HG02588 (cell line): ENCODE data around the gene PI16.

Experiments used
- ATAC-seq: cut with Tn5 transposase; IDR thresholded peaks from one replicate; pipeline ENCODE4 v1.9.1; 2021; ENCODE audit warnings: mild to moderate bottlenecking, moderate library complexity; ENCODE audit not compliant: unreplicated experiment

Gene PI16

DNA sequence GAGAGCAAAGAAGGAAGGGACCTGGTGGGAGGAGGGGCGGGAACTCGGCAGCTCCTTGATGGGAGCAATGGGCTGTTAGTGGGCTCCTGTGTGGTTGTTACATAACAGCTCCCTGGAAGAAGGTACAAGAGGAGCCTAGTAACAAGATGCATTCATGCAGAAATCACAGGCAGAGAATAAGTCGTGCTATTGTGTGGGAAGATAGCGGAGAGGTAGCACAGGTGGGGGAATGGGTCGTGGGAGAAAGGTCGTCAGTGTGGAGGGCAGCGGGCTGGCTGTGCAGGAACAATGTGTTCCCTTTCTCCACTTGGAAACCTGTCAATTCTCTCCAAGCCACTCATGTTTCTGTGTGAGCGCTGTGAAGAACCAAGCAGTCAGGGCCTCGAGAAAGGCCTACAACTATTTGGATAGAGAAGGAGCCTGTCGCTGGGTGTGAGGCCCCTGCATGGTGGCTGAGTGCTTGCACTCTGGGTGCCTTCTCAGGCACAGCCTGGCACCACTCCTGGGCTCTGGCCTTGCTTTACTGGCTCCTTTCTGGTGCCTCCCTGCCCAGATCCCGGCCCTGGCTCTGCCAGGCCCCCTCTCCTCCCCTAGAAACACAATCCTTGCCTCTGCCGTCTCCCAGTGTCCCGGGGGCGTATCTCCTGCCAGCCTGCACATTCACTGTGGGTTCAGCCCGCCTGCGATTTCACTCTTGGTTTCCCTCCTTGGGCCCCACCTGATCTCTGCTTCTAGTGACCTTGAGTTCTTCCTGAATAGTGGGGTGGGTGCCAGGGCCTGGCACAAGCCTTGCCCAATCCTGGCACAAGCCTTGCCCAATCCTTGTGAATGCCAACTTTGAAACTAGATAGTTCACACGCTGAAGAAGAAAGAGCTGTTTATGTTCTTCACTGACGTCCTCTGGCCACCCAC is 43.5 kb downstream of the PI16 start:
- ATAC-seq = no peak

DNA sequence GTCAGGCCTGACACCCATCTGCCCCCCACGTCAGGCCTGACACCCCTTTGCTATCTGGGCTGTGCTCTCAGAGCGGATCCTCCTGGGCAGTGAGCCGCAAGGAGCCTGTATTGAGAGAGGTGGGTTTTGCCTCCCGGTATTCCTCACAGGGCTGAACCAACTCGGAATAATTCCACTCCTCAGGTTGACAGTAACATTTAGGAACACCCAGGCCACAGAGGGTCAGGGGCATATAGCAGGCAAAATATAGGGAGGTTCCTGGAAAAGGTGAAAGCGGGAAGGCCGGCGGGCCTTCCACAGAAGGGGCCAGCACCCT is 44.1 kb downstream of the PI16 start:
- no peak for ATAC-seq

DNA sequence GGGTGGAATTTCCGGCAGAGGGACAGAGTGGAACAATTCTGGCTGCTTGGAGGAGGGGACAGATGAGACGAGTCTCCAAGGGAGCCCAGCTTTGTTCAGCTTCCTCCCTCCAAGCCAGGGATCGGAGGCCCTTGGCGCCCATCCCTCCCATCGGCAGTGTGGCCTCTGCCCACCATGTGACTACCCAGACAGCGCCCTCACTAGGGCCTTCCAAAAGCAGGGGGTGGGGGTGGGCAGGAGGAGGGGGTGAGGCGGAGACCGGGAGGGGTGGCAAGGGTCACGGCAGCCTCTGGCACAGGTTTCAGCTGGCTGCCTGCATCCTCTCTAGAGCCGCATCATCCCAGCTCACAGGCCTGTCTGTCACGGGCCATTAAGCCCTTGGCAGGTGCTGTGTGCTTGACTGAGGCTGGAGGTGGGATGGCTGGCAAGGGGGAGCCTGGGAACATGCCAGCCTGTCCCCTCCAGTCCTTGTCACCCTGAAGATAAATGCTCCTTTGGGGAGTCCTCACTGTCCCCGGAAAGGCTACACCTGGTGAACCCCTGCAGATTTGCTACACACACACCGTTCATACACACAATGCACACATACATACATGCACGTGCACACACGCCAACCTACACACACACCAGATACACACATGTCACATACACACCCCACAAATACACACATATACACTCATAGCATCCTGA is 44.7 kb downstream of the PI16 start:
- ATAC-seq = no peak

GRCh38 chr6:36999751-37000125 is 45.2 kb downstream of the PI16 start:
- ATAC-seq = no peak

- no peak for ATAC-seq
Measured at GRCh38 chr6:37004044-37004980, 49.8 kb downstream of the PI16 start.

DNA sequence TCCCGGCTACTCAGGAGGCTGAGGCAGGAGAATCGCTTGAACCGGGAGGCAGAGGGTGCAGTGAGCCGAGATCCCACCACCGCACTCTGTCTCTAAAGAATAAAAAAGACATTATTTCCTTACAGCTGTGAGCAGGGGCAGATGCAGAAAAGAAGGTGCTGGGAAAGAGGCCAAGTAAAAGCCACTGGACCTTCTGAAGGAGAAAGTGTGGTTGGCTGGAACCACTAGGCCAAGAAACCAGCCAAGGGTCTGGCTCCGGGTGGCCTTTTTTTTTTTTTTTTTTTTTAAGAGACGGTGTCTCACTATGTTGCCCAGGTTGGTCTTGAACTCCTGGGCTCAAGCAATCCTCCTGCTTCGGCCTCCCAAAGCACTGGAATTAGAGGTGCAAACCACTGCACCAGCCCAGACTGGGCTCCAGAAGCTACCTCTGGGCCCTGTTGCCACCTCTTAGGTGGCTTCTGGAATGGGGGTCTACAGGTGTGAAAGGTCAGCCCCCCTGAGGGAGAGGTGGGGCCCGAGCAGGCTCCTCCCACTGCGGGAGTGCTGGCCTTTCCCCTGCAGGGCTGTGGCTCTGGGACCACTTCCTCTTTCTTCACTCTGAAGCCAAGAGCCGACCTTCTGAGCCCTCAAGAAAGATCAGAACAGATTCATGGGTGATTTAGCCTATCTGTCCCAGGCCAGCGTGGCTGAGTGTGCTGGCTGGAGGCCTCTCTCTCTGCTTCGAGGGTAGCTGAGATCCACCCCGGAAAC is 50.7 kb downstream of the PI16 start, which contains the start of gene FGD2:
Gene FGD2 (plus strand): TSS at position 595 of the 750 bp plus-strand sequence. CDS start 163 bp downstream, outside the sequence.
- peak; percentile 58 for ATAC-seq

DNA sequence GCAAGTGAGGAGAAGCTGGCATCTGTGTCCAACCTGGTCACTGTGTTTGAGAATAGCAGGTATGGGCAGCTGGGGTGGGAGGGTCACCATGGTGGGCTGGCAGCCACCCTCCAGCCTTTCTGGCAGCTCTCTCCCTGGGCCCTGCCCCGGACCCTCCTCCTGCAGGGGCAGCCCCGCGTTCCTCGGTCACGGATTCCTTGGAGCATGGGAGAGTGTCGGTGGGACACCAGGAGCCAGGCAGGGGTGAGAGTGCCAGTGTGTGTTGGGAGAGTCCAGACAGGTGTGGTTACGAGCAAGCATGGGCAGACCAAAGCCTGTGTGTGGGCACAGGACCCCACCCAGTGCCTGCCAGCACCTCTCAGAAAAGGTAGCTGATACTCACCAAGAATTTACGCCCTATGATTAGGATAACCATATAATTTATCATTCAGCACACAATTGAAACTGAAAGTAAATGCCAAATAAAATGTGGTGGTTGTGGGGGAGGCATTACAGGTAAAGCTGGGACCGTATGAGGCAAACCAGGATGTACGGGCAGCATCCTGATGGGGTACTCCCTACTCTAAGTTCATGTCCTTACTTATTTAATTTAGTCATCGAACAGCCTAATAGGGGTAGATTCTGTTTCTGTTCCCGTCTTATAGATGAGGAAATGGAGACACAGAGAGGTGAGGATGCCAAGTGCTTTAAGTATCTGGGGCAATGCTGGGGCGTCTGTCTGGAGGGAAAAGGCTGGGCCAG is 51.5 kb downstream of the PI16 start:
- ATAC-seq = peak; percentile 9

DNA sequence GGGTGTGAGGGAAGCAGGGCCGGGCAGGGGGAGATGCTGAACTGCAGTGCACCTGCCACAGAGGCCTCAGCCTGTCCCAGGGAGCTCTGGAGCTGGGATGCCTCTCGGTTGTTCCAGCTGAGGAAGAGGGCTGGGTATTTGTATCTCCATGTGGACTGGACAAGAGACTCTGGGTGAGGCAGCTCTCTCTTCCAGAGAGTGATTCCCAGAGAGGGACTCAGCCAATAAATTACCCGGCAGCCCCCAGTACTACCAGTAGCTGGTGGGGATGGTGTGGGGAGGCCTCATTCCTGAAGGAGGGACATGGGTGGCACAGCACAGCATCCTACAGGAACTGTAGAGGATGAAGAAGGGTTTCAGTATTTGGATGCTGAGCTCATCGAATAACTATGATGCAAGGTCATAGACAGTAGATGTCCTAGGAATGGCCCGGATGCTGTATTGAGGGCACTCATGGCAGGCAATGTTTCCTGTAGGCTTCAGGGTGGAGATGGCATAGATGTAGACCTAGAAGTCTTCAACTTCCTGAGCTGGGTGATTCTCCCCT is 52.3 kb downstream of the PI16 start:
- no peak for ATAC-seq

- no peak for ATAC-seq
Measured at GRCh38 chr6:37007340-37008043, 53.0 kb downstream of the PI16 start.

DNA sequence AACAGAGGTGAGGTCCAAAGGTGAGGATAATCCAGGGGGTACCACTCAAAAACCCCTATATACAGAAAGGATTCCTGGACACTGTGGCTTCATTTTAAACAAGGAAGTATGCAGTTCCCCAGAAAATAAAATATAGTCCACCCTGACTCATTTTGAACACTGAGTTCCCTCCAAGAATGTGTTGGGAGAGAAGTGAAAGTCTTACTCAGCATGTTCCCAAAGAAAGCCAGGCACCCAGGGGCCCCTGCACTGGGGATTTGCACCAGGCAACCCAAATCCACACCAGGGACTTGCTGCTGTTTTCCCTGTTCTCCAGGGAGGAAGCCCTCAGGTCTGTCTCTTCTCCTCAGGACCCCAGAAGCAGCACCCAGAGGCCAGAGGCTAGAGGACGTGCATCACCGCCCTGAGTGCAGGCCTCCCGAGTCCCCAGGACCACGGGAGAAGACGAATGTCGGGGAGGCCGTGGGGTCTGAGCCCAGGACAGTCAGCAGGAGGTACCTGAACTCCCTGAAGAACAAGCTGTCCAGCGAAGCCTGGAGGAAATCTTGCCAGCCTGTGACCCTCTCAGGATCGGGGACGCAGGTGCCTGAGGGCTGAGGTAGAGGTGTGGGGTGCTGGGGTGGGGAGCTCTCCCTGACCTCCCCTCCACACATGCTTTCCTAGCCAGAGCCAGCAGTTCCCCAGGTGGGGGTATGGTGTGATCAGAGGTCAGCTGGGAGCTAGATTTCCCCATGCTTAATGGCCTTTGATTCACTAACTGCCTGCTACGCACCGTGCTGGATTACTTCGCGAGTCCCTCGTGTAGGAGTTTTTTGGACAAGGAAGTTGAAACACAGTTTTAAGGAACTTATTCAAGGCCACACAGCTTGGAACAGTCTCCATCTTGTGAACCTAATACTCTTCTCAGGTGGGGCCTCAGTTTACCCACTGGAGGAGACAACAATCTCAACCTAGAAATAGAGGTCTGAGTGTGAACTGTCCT is 54.2 kb downstream of the PI16 start:
- ATAC-seq = no peak

DNA sequence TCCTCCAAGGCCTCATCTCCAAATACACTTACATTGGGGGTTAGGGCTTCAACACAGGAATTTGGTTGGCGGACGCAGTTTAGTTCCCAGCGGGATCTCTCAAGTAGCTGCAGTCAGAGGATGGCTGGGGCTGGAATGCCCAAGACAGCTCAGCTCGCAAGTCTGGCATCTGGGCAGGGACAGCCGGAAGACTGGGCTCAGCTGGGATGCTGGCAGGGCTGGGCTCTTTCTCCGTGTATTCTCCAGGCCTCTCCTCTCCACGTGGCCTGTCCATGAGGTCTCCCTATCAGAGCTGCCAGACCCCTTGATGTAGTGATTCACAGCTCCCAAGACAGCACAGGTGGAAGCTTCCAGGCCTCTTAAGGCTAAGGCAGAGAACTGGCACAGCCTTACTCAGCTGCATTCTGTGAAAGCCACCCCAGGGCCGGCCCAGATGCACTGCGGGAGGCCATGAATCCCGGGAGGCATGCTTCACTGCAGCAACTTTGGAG is 55.9 kb downstream of the PI16 start:
- ATAC-seq = no peak

DNA sequence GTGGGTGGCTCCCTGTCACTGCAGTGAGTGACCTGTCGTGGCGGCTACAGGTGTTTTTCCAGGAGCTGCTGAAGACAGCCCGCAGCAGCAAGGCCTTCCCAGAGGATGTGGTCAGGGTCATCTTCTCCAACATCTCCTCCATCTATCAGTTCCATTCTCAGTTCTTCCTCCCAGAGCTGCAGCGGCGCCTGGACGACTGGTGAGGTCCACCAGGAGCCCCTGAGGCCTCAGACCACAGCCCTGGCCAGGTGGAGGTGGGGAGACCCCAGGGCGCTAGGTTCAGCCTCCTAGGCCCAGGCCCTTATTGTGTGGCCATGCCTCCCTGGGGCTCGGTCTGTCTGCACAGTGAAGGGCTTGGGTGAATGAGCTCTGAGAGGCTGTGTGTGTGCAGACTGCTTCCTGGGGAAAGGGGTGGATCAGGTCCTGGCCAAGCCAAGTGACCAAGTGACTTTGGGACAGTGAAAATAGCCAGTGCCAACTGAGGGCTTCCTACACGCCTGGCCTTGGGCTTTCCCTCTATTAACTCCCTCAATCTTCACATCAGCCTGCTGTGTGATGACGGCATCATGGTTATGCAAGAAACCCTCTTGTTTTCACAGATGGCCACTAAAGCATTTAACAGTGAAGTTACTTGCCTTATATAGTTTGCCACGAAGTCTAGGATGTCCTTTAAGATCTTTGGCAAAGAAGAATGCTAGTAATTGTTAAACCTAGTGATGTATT is 57.3 kb downstream of the PI16 start:
- ATAC-seq = no peak

- no peak for ATAC-seq
Measured at GRCh38 chr6:37013516-37014491, 59.3 kb downstream of the PI16 start.
